SK-N-SH (cell line): ENCODE results near the gene HHIPL1. TPM values are rescaled to one million over a fixed set of nuclear protein-coding genes. Genes with fewer than 3 reads are reported as not detected.

ENCODE experiments used
- CTCF ChIA-PET: fragments of 300-600, 350-600 bp; formaldehyde crosslinking; extraction: SDS; loops from one replicate; lab custom pipeline; 2021; lab: Yijun Ruan, JAX
- POLR2A ChIA-PET: fragments of 350-600 bp; sonication (Branson Sonifier 250); formaldehyde crosslinking; extraction: SDS; loops from one replicate; lab custom pipeline; 2020; ENCODE audit warnings: antibody characterized with exemption, inconsistent platforms; lab: Yijun Ruan, JAX
- DNase-seq: peaks from one replicate; pipeline ENCODE4 v3.0.0; 2012
- H2AFZ ChIP-seq: fragments of 200-600 bp; sonication (generic); 2 replicates; pipeline ENCODE4 v1.8.1; 2016; ENCODE audit warnings: antibody characterized with exemption, mild to moderate bottlenecking, low read depth
- H3F3A ChIP-seq: fragments of 200-600 bp; sonication (generic); replicated peaks from 2 replicates; pipeline ENCODE3; 2016; ENCODE audit warnings: antibody characterized with exemption, mild to moderate bottlenecking; ENCODE audit not compliant: insufficient read depth
- H3K27ac ChIP-seq, 2 experiments: fragments of 200-500 bp in 1 of 2; fragments of 200-600 bp in 1 of 2; sonication (Bioruptor generic) in 1 of 2; sonication (generic), shearing (Covaris generic) in 1 of 2; 2 replicates each; pipeline versions ENCODE4 v1.5.1 to v1.6.1; 2014 to 2016; ENCODE audit warnings: low read depth in 2 of 2, inconsistent platforms in 1 of 2, low read length in 1 of 2, mild to moderate bottlenecking in 1 of 2, mixed read lengths in 1 of 2
- H3K27me3 ChIP-seq: fragments of 200-600 bp; sonication (generic), shearing (Covaris generic); 2 replicates; pipeline ENCODE4 v1.6.1; 2016; ENCODE audit warnings: mixed run types; ENCODE audit not compliant: insufficient read depth
- H3K36me3 ChIP-seq, 2 experiments: fragments of 200-500 bp in 1 of 2; fragments of 200-600 bp in 1 of 2; sonication (Bioruptor generic) in 1 of 2; sonication (generic) in 1 of 2; replicated peaks in 1 of 2; 2 replicates each; pipeline versions ENCODE3 to v1.5.1; 2014 to 2016; ENCODE audit warnings: low read length in 1 of 2, mild to moderate bottlenecking in 1 of 2; ENCODE audit not compliant: insufficient read depth in 2 of 2, control insufficient read depth in 1 of 2
- H3K4me1 ChIP-seq, 2 experiments: fragments of 200-500 bp in 1 of 2; fragments of 200-600 bp in 1 of 2; sonication (Bioruptor generic) in 1 of 2; sonication (generic), shearing (Covaris generic) in 1 of 2; 2 replicates each; pipeline versions ENCODE4 v1.5.1 to v1.6.1; 2014 to 2016; ENCODE audit warnings: low read depth in 1 of 2, low read length in 1 of 2, mixed run types in 1 of 2; ENCODE audit not compliant: insufficient read depth in 2 of 2, control insufficient read depth in 1 of 2
- H3K4me2 ChIP-seq: fragments of 200-600 bp; sonication (generic), shearing (Covaris generic); 2 replicates; pipeline ENCODE4 v1.6.1; 2017; ENCODE audit warnings: mixed run types
- H3K4me3 ChIP-seq, 2 experiments: fragments of 200-500 bp in 1 of 2; fragments of 200-600 bp in 1 of 2; sonication (Bioruptor generic) in 1 of 2; sonication (generic), shearing (Covaris generic) in 1 of 2; 2 replicates each; pipeline versions ENCODE4 v1.5.1 to v1.8.1; 2014 to 2016; ENCODE audit warnings: low read depth in 2 of 2, inconsistent platforms in 1 of 2, low read length in 1 of 2, mild to moderate bottlenecking in 1 of 2, mixed read lengths in 1 of 2, moderate library complexity in 1 of 2
- H3K79me2 ChIP-seq: fragments of 200-600 bp; sonication (generic); 2 replicates; pipeline ENCODE4 v1.8.1; 2017; ENCODE audit warnings: mild to moderate bottlenecking; ENCODE audit not compliant: insufficient read depth
- H3K9ac ChIP-seq: fragments of 200-600 bp; sonication (generic); 2 replicates; pipeline ENCODE4 v1.6.1; 2017; ENCODE audit warnings: mixed run types
- H3K9me2 ChIP-seq: fragments of 200-600 bp; sonication (generic); 2 replicates; pipeline ENCODE4 v1.6.1; 2017; ENCODE audit warnings: mixed run types
- H3K9me3 ChIP-seq: fragments of 200-600 bp; sonication (generic); 2 replicates; pipeline ENCODE4 v1.6.1; 2017; ENCODE audit warnings: mixed run types, mild to moderate bottlenecking, moderate library complexity
- H4K20me1 ChIP-seq: fragments of 200-600 bp; sonication (generic); 2 replicates; pipeline ENCODE4 v1.6.1; 2017; ENCODE audit warnings: mild to moderate bottlenecking, mixed run types; ENCODE audit not compliant: insufficient read depth
- CHD2 ChIP-seq: fragments of 150-350 bp; IDR thresholded peaks from 2 replicates; pipeline ENCODE4 v1.6.1; 2018; ENCODE audit warnings: low read length; ENCODE audit not compliant: partially characterized antibody
- ELF1 ChIP-seq: IDR thresholded peaks from 2 replicates; pipeline ENCODE4 v1.4.0; 2012
- EP300 ChIP-seq, 2 experiments: IDR thresholded peaks; 2 replicates each; pipeline versions ENCODE4 v1.4.0 to v1.6.1; 2012; ENCODE audit warnings: borderline replicate concordance in 1 of 2, low read depth in 1 of 2, low read length in 1 of 2
- EZH2phosphoT487 ChIP-seq: fragments of 200-600 bp; sonication (generic); IDR thresholded peaks from 2 replicates; pipeline ENCODE4 v1.6.1; 2017; ENCODE audit warnings: low read depth, mixed run types, mild to moderate bottlenecking, antibody characterized with exemption, moderate library complexity, borderline replicate concordance
- FOSL2 ChIP-seq: IDR thresholded peaks from 2 replicates; pipeline ENCODE4 v1.4.0; 2012; ENCODE audit warnings: low read depth, mild to moderate bottlenecking, moderate library complexity, borderline replicate concordance
- FOXJ3 ChIP-seq: sonication (generic); formaldehyde crosslinking; IDR thresholded peaks from 2 replicates; pipeline ENCODE4 v1.5.1; 2020; ENCODE audit warnings: mild to moderate bottlenecking, missing genetic modification reagents
- FOXM1 ChIP-seq: IDR thresholded peaks from 2 replicates; pipeline ENCODE4 v1.4.0; 2012; ENCODE audit warnings: low read depth, mild to moderate bottlenecking
- GATA2 ChIP-seq: sonication (generic); formaldehyde crosslinking; IDR thresholded peaks from 2 replicates; pipeline ENCODE4 v1.5.0; 2020; ENCODE audit warnings: mild to moderate bottlenecking, missing genetic modification reagents
- JUND ChIP-seq: IDR thresholded peaks from 2 replicates; pipeline ENCODE4 v1.4.0; 2012
- MEF2A ChIP-seq: IDR thresholded peaks from 2 replicates; pipeline ENCODE4 v1.4.0; 2012; ENCODE audit warnings: low read depth, borderline replicate concordance
- MXI1 ChIP-seq: IDR thresholded peaks from 2 replicates; pipeline ENCODE4 v1.6.1; 2012; ENCODE audit warnings: mild to moderate bottlenecking, low read depth, low read length, improper control_type of control experiment
- NFIC ChIP-seq: IDR thresholded peaks from 2 replicates; pipeline ENCODE4 v1.4.0; 2012; ENCODE audit warnings: borderline replicate concordance
- RAD21 ChIP-seq: IDR thresholded peaks from 2 replicates; pipeline ENCODE4 v1.6.1; 2012; ENCODE audit warnings: mild to moderate bottlenecking, low read length
- RCOR1 ChIP-seq: fragments of 150-350 bp; IDR thresholded peaks from 2 replicates; pipeline ENCODE4 v1.6.1; 2017; ENCODE audit warnings: antibody characterized with exemption, low read length
- WGBS: methylation state at CpG from one replicate; pipeline ENCODE4 v1.1.6; 2017; ENCODE audit warnings: low lambda C conversion rate; 5-methylcytosine and 5-hydroxymethylcytosine counted together
- polyA plus RNA-seq, 3 experiments: library from polyadenylated mRNA; depleted of rRNA; stranded (reverse); fragments of >200 nt; gene quantifications; 2 replicates each; pipeline ENCODE4 v1.2.3, GENCODE V29; 2012
- TF ChIP-seq, protein P1 (sequence below): IDR thresholded peaks from 2 replicates; pipeline ENCODE4 v1.6.1; 2012; ENCODE audit warnings: mild to moderate bottlenecking, low read depth, low read length, moderate library complexity
- TF ChIP-seq, protein P2 (sequence below): fragments of 150-350 bp; IDR thresholded peaks from 2 replicates; pipeline ENCODE4 v1.6.1; 2016; ENCODE audit warnings: mild to moderate bottlenecking, low read depth, low read length
- TF ChIP-seq, protein P3 (sequence below): fragments of 200-600 bp; sonication (generic); IDR thresholded peaks from 2 replicates; pipeline ENCODE4 v1.6.1; 2017; ENCODE audit warnings: antibody characterized with exemption, mild to moderate bottlenecking, moderate library complexity
- TF ChIP-seq, protein P4 (sequence below): IDR thresholded peaks from 2 replicates; pipeline ENCODE4 v1.4.0; 2012; ENCODE audit warnings: low read depth, borderline replicate concordance
- TF ChIP-seq, protein P5 (sequence below): IDR thresholded peaks from 2 replicates; pipeline ENCODE4 v1.4.0; 2012; ENCODE audit warnings: low read depth, borderline replicate concordance

HHIPL1 gene
- polyA plus RNA-seq, 1 of the 3 experiments (the other 2 are of a cell fraction) = 0.02 TPM

DNA sequence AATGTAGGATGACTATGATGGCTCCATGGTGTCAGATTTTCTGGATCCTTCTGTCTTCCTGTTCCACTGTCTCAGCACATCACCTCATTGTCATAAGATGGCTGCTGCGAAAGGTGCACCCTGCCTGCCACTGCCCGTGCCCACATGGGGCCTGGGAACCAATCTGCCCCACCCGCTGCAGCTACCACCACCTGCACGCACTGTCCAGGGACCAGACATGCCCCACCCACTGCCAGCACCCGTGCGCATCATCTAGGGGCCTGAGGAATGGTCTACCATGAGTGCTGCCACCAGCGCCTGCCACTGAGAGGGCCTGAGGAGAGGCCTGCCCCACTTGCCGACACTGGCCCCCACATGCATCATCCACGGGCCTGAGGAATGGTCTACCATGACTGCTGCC is 63.0 kb downstream of the HHIPL1 start:
- Histone ChIP-seq H3K27ac (no peak overlapping the region), H3K4me2 (no peak overlapping the region), H3K9ac (no peak overlapping the region), H3K4me3 (no peak overlapping the region), H4K20me1 (no peaks in the 10 kb centered on the region), H2AFZ (no peak overlapping the region), H3K36me3 (no peaks in the 10 kb centered on the region), H3F3A (no peaks in the 10 kb centered on the region), H3K9me3 (0 out of 2 replicates have a peak, but pooled peaks cover 1% of the 10 kb centered on the region), H3K79me2 (no peaks in the 10 kb centered on the region), H3K4me1 (no peaks in the 10 kb centered on the region), H3K9me2 (no peaks in the 10 kb centered on the region), H3K27me3 (no peaks in the 10 kb centered on the region)
- ChIA-PET POLR2A (no interaction called here), CTCF (interaction anchor here (1.1 to 2.9 kb wide), 4 partner anchors 12 to 26 kb away, joined by 4 to 11 read pairs (median 6); no protein-coding TSS in a partner anchor)
- no peak for DNase-seq
- TF ChIP-seq FOXJ3 (no peak), JUND (no peak), EP300 (IDR thresholded peaks at IDR 0.05; ENCODE audit: borderline replicate concordance in 1 of 2, low read depth in 1 of 2, low read length in 1 of 2) (no peak), RAD21 (no peak), EZH2phosphoT487 (no peak), RCOR1 (no peak)
- TF ChIP-seq, protein P1, sequence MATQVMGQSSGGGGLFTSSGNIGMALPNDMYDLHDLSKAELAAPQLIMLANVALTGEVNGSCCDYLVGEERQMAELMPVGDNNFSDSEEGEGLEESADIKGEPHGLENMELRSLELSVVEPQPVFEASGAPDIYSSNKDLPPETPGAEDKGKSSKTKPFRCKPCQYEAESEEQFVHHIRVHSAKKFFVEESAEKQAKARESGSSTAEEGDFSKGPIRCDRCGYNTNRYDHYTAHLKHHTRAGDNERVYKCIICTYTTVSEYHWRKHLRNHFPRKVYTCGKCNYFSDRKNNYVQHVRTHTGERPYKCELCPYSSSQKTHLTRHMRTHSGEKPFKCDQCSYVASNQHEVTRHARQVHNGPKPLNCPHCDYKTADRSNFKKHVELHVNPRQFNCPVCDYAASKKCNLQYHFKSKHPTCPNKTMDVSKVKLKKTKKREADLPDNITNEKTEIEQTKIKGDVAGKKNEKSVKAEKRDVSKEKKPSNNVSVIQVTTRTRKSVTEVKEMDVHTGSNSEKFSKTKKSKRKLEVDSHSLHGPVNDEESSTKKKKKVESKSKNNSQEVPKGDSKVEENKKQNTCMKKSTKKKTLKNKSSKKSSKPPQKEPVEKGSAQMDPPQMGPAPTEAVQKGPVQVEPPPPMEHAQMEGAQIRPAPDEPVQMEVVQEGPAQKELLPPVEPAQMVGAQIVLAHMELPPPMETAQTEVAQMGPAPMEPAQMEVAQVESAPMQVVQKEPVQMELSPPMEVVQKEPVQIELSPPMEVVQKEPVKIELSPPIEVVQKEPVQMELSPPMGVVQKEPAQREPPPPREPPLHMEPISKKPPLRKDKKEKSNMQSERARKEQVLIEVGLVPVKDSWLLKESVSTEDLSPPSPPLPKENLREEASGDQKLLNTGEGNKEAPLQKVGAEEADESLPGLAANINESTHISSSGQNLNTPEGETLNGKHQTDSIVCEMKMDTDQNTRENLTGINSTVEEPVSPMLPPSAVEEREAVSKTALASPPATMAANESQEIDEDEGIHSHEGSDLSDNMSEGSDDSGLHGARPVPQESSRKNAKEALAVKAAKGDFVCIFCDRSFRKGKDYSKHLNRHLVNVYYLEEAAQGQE = no peak
- 75% methylated on average over 4 of the region's 9 CpGs for WGBS

DNA sequence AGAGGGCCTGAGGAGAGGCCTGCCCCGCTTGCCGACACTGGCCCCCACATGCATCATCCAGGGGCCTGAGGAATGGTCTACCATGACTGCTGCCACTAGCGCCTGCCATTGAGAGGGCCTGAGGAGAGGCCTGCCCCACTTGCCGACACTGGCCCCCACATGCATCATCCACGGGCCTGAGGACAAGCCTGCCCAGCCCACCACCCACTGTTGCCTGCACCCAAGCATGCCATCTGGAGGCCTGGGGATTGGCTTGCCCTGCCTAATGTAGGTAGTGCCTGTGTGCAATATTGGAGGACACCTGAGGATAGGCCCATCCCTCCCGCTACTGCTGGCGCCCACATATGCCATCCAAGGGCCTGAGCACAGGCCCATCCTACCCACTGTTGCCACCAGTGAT is 63.5 kb downstream of the HHIPL1 start:
- H3K27me3 ChIP-seq = no peaks in the 10 kb centered on the region
- ChIA-PET POLR2A (no interaction called here), CTCF (no interaction called here)
- H3K79me2 ChIP-seq = no peaks in the 10 kb centered on the region
- no peaks in the 10 kb centered on the region for H3F3A ChIP-seq
- 59% methylated on average over 4 of the region's 7 CpGs for WGBS
- no peaks in the 10 kb centered on the region for H3K9me2 ChIP-seq
- no peaks in the 10 kb centered on the region for H3K9me3 ChIP-seq
- H3K27ac ChIP-seq = no peak overlapping the region
- no peaks in the 10 kb centered on the region for H3K4me1 ChIP-seq
- no peaks in the 10 kb centered on the region for H3K36me3 ChIP-seq
- no peak for DNase-seq
- no peak overlapping the region for H3K9ac ChIP-seq
- H4K20me1 ChIP-seq = no peaks in the 10 kb centered on the region
- H2AFZ ChIP-seq = no peak overlapping the region
- no peak overlapping the region for H3K4me3 ChIP-seq
- no peak overlapping the region for H3K4me2 ChIP-seq
- no peak for TF ChIP-seq JUND
- TF ChIP-seq RAD21 = no peak
- no peak for TF ChIP-seq FOXM1
- TF ChIP-seq ELF1 = no peak
- TF ChIP-seq FOSL2 = no peak
- TF ChIP-seq, protein P2, sequence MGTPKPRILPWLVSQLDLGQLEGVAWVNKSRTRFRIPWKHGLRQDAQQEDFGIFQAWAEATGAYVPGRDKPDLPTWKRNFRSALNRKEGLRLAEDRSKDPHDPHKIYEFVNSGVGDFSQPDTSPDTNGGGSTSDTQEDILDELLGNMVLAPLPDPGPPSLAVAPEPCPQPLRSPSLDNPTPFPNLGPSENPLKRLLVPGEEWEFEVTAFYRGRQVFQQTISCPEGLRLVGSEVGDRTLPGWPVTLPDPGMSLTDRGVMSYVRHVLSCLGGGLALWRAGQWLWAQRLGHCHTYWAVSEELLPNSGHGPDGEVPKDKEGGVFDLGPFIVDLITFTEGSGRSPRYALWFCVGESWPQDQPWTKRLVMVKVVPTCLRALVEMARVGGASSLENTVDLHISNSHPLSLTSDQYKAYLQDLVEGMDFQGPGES = no peak
- TF ChIP-seq, protein P3, sequence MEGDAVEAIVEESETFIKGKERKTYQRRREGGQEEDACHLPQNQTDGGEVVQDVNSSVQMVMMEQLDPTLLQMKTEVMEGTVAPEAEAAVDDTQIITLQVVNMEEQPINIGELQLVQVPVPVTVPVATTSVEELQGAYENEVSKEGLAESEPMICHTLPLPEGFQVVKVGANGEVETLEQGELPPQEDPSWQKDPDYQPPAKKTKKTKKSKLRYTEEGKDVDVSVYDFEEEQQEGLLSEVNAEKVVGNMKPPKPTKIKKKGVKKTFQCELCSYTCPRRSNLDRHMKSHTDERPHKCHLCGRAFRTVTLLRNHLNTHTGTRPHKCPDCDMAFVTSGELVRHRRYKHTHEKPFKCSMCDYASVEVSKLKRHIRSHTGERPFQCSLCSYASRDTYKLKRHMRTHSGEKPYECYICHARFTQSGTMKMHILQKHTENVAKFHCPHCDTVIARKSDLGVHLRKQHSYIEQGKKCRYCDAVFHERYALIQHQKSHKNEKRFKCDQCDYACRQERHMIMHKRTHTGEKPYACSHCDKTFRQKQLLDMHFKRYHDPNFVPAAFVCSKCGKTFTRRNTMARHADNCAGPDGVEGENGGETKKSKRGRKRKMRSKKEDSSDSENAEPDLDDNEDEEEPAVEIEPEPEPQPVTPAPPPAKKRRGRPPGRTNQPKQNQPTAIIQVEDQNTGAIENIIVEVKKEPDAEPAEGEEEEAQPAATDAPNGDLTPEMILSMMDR = no peak
- no peak for TF ChIP-seq CHD2
- TF ChIP-seq, protein P4, sequence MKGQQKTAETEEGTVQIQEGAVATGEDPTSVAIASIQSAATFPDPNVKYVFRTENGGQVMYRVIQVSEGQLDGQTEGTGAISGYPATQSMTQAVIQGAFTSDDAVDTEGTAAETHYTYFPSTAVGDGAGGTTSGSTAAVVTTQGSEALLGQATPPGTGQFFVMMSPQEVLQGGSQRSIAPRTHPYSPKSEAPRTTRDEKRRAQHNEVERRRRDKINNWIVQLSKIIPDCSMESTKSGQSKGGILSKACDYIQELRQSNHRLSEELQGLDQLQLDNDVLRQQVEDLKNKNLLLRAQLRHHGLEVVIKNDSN = no peak
- no peak for TF ChIP-seq RCOR1
- TF ChIP-seq EP300 (IDR thresholded peaks at IDR 0.05; ENCODE audit: borderline replicate concordance in 1 of 2, low read depth in 1 of 2, low read length in 1 of 2) = no peak
- no peak for TF ChIP-seq MEF2A
- TF ChIP-seq, protein P5, sequence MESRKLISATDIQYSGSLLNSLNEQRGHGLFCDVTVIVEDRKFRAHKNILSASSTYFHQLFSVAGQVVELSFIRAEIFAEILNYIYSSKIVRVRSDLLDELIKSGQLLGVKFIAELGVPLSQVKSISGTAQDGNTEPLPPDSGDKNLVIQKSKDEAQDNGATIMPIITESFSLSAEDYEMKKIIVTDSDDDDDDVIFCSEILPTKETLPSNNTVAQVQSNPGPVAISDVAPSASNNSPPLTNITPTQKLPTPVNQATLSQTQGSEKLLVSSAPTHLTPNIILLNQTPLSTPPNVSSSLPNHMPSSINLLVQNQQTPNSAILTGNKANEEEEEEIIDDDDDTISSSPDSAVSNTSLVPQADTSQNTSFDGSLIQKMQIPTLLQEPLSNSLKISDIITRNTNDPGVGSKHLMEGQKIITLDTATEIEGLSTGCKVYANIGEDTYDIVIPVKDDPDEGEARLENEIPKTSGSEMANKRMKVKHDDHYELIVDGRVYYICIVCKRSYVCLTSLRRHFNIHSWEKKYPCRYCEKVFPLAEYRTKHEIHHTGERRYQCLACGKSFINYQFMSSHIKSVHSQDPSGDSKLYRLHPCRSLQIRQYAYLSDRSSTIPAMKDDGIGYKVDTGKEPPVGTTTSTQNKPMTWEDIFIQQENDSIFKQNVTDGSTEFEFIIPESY = no peak
- TF ChIP-seq MXI1 = no peak
- no peak for TF ChIP-seq NFIC
- no peak for TF ChIP-seq GATA2 (CRISPR knock-in tag)
- no peak for TF ChIP-seq EZH2phosphoT487
